HTERT RPE-1 (cell line): ENCODE measurements around the gene GAS6.
"Not testable (repeated sequence)": the region's sequence is repeated elsewhere in the genome, so short reads cannot be mapped to it uniquely, and the experiment has no call there.

Source experiments
- in situ Hi-C: fragments of 300-500 bp; cut with MboI; formaldehyde crosslinking; loops from 4 replicates; pipeline ENCODE4 v1.14.3; 2020; ENCODE audit warnings: low sequenced_read_pairs

Gene GAS6

GRCh38 chr13:113839536-113840204 lies 24.2 kb downstream of the GAS6 start:
- in situ Hi-C loops = no loop called here

GRCh38 chr13:113838711-113839201 lies 25.1 kb downstream of the GAS6 start:
- in situ Hi-C loops = no loop called here

- in situ Hi-C loops = no loop called here
Measured at GRCh38 chr13:113837560-113838355, 26.1 kb downstream of the GAS6 start.

- in situ Hi-C loops = no loop called here
Measured at GRCh38 chr13:113836768-113837559, 26.9 kb downstream of the GAS6 start.

GRCh38 chr13:113835461-113836270 lies 28.2 kb downstream of the GAS6 start:
- in situ Hi-C loops = no loop called here

- in situ Hi-C loops = no loop called here
Measured at GRCh38 chr13:113834496-113835200, 29.2 kb downstream of the GAS6 start.

- in situ Hi-C loops = not testable (repeated sequence)
Measured at GRCh38 chr13:113834006-113834405, 29.9 kb downstream of the GAS6 start.

GRCh38 chr13:113833111-113833830 lies 30.6 kb downstream of the GAS6 start:
- in situ Hi-C loops = no loop called here

GRCh38 chr13:113832631-113833030 lies 31.2 kb downstream of the GAS6 start:
- in situ Hi-C loops = no loop called here

GRCh38 chr13:113832205-113832604 lies 31.7 kb downstream of the GAS6 start:
- in situ Hi-C loops = no loop called here

GRCh38 chr13:113831061-113831460 lies 32.8 kb downstream of the GAS6 start:
- in situ Hi-C loops = no loop called here

GRCh38 chr13:113830426-113830950 lies 33.4 kb downstream of the GAS6 start:
- in situ Hi-C loops = not testable (repeated sequence)

- in situ Hi-C loops = no loop called here
Measured at GRCh38 chr13:113828282-113828825, 35.5 kb downstream of the GAS6 start.

- in situ Hi-C loops = no loop called here
Measured at GRCh38 chr13:113827021-113827420, 36.9 kb downstream of the GAS6 start.

GRCh38 chr13:113826446-113826845 lies 37.4 kb downstream of the GAS6 start:
- in situ Hi-C loops = not testable (repeated sequence)

GRCh38 chr13:113825841-113826240 lies 38.0 kb downstream of the GAS6 start:
- in situ Hi-C loops = no loop called here

GRCh38 chr13:113823771-113824170 lies 40.1 kb downstream of the GAS6 start:
- in situ Hi-C loops = no loop called here

- in situ Hi-C loops = no loop called here
Measured at GRCh38 chr13:113822956-113823744, 40.7 kb downstream of the GAS6 start.
